SW480 (cell line): ENCODE data around the gene DUXB.

Experiments used
- DNase-seq: peaks from one replicate; pipeline ENCODE4 v3.0.0-alpha.2; 2016; ENCODE audit warnings: low spot score

Gene DUXB, protein sequence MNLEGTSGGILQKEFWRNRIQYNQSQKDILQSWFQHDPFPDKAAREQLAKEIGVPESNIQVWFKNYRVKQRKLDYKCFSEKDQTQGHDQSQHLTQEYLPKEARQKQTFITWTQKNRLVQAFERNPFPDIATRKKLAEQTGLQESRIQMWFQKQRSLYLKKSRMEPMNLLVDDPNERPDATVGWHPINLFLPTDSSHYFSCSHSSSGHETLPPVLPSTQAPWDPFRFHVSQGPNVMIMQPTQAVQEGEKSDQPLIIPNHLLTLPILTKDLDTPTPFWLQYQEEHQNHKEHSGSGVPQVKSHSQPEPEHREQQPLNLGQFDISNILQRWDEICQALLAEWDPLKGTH

DNA sequence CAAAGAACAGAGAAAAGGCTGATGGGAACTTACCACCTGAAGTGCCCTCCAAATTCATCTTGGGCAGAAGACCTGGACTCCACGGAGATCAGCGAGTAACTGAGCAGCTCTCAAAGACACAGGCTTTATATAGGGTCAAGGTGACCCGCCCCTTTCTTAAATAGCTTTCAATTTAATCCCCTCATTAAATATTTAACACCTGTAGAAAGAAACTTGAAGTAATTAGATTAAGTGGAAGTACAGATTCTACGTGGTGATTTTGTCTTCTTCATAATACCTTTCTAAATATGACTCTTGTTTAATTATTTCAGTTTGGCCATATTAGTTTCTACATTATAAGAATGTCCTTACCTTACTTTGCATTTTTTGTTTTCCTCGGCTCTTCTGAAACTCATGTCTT, at the start of gene DUXB:
Gene DUXB, minus strand, starts transcription at position 101 of the 400 bp plus-strand sequence. Its CDS starts 43 bp downstream, at position 58.
- no peak for DNase-seq

DNA sequence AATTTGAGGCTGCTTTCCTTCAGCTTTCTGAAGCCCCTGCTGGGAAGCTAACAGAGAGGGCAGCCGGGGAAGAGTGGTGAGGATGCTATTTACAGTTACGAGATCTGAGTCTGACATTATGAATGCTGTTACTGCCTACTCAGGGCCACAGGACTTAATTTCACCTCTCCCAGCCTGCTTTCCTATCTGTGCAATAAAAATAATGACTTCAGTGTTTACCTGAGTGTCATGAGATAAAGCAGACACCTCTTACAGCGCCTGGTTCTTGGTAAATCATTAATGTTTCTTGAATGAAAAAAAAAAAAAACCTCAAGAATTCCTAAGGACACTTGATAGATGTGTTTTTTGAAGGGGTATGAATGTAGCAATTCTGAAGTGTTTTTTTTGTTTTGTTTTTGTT, 49.3 kb upstream of the DUXB start:
- no peak for DNase-seq

DNA sequence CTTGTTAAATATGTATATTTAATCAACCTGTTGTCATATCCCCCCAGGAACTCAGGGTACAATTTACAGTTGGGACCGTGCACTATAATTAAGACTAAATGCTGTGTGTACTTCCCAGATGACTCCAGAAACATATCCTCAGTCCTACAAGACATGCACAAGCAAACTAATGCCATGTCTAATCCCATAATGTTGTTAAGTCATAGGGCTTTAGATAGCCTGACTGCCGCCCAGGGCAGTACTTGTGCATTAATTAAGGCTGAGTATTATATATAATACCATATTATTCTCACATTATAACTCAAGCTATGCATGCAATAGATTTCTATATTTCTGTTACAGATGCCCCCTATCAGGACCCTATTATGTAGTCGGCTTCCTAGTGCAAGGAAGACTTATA, 45.1 kb upstream of the DUXB start:
- no peak for DNase-seq

DNA sequence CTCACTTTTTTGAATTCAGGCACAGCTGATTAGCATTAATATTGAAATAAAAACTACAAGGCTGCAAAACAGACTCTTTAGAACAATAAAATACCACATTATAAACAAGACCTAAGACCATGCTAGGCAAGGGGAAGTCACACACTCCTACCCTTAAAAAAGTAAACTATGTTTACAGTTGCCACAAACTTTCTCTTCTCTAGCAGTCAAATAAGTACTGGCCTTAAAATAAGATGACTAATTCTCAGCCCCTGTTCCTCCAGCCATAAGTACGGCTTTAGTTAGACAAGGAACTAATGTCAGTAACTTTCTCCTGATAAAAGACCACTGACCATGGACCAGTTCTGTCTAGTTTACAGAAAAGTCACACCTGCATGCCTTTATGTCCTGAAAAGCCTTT, 44.6 kb upstream of the DUXB start:
- DNase-seq: no peak

DNA sequence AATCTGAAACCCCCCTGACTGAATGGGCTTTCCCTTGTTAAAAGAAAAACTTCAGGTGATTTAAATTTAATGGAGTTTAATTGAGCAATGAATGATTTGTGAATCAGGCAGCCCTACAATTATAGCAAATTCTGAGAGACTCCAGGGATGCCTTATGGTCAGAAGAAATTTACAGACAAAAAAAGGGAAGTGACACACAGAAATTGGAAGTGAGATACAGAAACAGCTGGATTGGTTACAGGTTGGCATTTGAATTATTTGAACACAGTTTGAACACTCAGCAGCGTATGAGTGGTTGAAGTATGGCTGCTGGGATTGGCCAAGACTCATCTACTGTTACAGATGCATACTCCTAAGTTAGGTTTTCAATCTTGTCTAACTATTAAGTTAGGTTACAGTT, 44.0 kb upstream of the DUXB start:
- no peak for DNase-seq

DNA sequence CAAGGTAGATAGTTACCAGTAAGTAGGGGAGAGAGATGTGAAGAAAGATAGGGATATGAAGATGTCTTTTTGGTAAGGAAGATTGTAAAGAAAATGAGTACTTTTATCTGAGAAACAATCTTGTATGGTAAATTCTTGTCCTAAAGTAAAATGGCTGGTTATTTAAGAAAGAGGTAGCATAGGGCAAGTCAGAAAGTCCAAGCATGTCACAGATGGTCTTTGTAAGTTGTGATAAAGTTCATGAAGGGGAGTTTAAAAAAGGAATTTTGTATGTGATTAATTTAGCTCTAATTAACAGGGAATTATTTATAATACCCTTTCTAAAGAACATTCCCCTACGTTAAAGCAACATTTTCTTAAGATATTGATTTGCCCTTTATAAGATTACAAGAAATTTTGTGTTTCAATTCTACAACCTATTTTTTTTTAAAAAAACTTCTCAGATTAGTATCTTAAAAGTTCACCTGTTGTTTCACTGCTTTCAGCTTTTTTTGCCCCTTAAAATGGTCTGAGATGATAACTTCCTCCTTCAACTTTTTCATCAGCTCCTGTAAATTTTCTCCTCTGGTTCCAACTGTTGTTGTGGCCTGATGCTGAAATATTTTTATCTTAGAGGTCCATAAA, 41.3 kb upstream of the DUXB start:
- no peak for DNase-seq

DNA sequence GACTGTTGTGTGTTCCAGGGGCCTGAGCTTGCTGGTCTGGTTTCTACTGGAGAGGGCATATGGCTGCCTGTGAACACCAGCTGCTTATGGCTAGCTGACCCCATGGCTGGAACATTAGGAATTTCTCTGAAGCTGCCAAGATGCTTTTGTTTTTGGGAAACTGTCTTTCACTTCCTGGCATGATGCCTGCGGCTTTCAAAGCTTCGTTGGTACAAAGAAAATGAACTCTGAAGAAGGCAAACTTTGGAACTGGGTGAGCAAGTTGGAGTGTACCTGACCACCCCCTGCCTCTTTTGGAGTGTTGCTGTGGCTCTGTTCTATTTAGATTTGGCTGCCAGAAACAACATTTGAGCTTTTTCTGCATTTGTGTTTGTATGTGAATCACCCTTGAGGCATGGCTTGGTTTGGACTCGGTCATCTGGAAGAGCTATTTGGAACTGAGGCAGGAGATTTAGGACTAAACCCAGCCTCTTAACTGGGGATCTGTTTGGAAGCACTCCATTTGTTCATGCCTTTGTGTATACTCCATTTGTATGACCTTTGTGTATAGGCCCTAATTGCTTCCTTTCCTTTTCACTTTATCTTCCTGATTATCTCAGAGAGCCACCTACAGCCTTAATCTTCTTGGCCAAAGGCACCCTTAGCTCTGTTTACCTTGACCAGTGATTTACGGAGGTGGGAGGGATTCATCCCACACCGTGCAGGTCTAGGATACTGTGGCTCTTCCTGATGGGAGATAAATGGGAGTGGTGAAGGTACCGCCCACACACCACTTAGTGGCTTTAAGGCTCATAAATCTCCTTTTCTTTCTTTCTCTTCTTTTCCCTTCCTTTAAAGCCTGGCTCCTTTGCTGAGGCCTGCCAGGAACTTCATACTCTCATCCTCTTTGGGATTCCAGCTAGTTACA, 32.3 kb upstream of the DUXB start:
- DNase-seq: peak; percentile 40

DNA sequence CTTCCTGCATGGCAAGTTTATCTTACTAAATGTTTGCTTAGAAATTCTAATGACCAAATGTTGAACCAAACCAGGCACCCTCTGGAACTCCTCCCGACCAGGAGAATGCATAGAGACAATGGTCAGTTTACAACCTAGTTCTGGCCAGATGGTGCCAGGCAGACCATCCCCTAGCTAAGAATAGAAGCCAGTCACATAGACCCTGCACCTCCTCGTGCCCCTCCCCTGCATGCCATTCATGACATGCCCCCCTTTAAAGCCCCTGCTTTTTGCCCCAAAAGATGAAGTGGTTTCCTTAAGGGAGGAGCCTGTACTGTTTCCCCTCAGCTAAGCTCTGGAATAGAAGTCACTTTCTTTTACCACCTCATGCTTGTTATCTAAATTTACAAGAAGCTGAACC, 31.6 kb upstream of the DUXB start:
- no peak for DNase-seq

DNA sequence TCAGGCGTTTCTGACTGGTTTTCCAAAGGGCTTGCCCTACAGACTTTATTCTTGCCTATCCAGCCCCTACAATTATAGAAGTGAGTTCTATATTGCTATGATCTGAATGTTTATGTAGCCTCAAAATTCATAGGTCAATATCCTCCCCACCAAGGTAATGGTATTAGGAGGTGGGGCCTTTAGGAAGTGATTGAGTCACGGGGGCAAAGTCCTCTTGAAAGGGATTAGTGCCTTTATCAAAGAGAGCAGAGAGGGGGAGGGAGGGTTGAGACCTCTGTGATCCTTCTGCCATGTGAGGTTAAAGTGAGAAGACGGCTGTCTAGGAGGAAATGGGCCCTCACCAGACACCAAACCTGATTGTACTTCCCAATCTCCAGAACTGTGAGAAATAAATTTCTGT, 26.0 kb upstream of the DUXB start:
- peak; percentile 65 for DNase-seq

DNA sequence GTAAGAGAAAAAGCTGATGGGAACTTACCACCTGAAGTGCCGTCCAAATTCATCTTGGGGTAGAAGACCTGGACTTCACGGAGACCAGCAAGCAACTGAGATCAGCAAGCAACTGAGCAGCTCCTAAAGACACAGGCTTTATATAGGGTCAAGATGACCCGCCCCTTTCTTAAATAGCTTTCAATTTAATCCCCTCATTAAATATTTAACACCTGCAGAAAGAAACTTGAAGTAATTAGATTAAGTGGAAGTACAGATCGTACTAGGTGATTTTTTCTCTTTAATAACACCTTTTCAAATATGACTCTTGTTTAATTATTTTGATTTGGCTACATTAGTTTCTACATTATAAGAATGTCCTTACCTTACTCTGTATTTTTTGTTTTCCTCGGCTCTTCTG, 25.1 kb upstream of the DUXB start, which contains the start of gene CPHXL:
Gene CPHXL, minus strand, starts transcription at position 101 of the 400 bp plus-strand sequence. Its CDS starts 48 bp downstream, at position 53.
- no peak for DNase-seq

DNA sequence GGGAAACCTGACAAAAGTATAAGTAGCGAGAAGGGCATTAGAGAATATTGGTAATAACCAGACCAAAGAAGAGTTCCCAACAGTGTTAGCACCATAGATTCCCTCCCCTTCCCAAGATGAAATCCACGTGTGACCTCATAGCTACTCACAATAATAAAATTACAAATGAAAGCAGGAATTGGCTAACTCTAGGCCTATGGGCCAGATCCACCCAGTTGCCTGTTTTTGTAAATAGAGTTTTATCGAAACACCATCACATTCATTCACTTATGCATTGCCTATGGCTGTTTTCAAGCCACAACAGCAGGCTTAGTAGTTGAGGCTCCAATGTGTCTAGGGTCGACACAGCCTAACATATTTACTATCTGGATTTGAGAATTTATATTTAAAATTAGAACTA, 17.2 kb upstream of the DUXB start:
- no peak for DNase-seq

DNA sequence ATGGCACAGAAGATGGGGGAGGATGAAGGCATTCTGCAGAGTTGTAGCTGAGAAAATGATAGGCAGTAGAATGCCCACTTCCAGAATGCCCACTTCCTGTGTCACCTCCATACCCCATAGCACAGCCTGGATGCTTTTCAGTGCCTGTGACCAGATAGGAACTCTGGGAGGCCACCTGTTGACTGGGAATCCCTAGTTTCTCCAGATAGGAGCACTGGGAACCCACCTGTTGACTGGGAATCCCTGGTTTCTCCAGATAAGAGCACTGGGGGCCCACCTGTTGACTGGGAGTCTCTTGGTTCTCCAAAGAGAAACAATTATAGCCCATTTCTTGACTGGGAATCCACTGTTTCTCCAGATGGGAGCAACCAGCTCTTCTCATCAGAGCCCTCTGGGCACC, 13.4 kb upstream of the DUXB start:
- DNase-seq: no peak

DNA sequence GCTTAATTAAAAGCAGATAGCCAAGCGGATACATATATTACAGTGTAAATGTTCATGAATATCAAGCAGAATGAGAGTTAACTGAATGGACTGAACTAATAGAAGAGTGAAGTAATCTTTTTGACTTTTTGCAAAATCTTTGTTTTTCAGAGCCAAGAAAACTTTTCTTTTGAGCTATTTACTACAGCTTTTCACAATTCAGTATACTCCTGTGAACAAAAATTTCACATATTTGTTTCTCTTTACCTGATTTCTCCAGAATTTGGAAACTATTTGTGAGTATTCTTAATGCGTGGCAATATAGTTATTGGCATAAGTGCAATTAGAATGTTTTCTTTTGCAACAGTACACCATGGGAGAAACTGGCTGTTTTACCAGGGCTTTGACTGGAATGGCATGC, 9.1 kb upstream of the DUXB start:
- no peak for DNase-seq

DNA sequence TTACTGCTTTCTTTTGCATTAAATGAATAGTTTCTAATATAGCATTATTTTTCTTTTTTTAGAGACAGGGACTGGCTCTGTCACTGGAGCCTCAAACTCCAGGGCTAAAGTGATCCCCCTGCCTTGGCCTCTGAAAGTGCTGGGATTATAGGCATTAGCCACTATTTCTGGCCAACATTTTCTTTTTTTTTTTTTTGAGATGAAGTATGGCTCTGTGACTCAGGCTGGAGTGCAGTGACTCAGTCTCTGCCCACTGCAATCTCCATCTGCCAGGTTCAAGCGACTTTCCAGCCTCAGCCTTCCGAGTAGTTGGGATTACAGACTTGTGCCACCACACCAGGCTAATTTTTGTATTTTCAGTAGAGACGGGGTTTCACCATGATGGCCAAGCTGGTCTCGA, 2.0 kb upstream of the DUXB start:
- DNase-seq: no peak

DNA sequence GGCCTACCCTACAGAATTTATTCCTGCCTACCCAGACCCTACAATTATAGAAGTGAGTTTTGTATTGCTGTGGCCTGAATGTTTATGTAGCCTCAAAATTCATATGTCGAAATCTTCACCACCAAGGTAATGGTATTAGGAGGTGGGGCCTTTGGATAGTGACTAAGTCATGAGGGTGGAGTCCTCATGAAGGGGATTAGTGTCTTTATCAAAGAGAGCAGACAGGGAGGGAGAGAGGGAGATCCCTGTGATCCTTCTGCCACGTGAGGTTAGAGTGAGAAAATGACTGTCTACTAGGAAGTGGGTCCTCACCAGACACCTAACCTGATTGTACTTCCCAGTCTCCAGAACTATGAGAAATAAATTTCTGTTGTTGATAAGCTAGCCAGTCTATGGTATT, 981 bp upstream of the DUXB start:
- DNase-seq: peak; percentile 78

DNA sequence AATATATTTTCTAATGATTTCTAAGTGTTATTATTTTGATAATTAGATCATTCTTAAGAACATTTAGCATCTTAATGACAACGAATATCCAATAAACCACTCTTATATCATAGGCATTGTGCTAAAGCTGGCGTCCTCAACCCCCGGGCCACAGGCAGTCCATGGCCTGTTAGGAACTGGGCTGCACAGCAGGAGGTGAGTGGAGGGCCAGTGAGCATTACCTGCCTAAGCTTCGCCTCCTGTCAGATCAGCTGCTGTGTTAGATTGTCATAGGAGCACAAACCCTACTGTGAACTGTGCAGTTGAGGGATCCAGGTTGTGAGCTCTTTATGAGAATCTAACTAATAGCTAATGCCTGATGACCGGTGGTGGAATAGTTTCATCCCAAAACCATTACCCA, 3.7 kb downstream of the DUXB start:
- DNase-seq: no peak

DNA sequence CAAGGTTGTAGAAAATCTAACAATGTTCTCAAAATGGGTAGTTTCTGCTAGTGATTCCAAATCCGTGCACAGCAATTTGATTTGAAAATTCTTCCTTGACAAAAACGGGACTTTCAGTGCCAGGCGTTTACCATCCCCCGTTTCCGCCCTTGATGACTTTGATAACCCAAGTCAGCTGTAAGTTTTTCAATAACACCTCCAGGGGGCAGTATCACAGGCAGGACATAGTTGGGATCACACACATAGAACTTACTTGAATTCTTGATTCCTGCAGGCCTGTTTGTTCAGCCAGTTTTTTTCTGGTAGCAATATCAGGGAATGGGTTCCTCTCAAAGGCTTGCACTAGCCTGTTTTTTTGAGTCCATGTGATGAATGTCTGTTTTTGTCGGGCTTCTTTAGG, 5.6 kb downstream of the DUXB start:
- peak; percentile 14 for DNase-seq

DNA sequence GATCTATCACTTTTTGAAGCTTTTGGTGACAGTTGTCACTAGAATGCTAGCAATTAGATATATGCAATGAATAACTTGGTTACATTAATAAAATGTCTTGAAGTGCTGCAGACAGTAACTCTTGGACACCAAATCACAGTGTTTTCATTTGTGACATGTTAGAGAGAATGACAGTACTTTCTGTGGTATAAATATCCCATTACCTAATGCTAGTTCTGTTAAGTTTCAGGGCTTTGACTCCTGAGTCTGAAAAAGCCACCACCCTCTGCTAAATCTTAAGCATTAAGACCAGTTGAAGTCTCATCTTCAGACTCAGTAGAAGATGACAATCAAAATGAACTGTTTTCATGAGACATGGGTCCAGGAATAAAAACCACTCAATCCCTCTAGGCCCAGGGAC, 13.9 kb downstream of the DUXB start:
- DNase-seq: no peak

DNA sequence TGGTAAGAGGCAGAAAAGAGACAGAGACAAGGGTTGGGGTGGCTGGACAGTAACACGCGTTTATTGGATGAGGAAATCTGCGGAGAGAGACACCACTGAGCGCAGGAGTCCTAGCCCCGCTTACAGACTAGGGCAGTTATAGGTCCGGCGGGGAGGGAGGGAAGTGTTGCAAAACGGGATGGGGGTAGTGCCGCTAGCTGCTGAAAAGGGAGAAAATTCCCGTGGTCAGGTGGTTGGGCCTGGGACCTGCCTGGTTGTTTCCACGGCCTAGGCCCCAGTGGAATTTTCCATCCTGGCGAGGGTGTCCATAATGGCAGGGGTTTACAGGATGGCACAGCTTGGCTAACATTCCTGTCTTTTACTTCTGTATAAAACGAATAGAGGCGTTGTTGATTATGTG, 19.0 kb downstream of the DUXB start:
- peak; percentile 13 for DNase-seq

DNA sequence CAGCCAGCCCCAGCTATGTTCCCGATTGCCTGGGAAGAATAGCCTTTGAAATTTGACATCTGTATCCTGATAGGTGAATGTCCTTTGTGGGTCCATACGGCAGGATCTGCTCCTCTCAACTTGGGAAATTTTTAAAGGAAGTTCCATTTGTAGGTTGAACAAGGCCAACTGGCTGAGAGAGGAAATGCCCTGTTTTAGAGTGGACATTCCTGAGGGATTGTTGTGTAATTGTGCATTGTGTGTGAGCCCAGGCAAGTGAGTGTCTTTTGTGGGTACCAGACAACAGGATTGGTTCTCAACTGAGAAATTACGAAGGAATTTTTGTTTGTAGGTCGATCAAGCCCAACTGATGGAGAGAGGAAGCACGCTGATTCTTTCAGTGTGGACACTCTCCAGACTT, 21.9 kb downstream of the DUXB start:
- DNase-seq: no peak

DNA sequence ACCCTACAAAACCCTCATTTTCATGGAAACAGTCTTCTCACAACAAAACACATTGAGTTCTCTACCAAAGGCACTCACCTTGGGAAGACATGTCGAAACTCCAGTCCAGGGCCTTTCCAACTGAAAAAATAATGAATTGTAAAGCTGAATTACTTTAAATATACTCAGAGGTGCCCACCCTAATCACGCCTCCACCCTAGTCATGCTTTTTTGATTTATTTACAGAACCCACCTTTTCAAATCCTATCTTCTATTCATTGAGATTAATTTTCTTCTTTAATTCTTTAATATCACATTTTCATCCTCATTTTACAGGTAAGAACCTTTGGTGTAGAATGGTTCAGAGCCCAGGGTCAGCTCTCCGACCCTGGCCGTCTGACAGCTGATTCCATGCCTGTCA, 24.4 kb downstream of the DUXB start, which contains the start of gene CPHXL2:
Gene CPHXL2, minus strand, starts transcription at position 101 of the 400 bp plus-strand sequence. Its CDS starts 10 bp downstream, at position 91.
- DNase-seq: no peak

DNA sequence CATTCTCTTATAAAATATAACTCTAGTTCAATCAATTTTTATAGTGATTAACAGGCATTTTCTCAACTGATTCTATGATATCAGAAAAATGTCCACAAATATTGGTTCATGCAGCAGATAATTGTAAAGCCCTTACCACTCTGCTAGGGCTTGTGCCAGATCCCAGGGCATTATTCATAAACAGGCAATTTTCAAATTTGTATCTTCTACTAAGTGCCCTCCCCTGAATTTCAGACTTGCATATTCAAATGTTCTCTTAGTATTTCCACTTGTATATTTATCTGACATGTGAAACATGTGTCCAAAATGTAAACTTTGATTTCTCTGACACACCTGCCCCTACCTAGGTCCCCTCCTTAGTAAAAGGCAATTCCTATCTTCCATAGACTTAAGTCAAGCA, 33.8 kb downstream of the DUXB start:
- DNase-seq: no peak
